Ovary (tissue), 9 donors: Measurements from ENCODE around the gene KCNAB3. TPM values are rescaled to one million over a fixed set of nuclear protein-coding genes. Genes with fewer than 3 reads are reported as not detected.

Experiments used
- DNase-seq, 5 donors: peaks; one replicate each; pipeline ENCODE4 v3.0.0-alpha.2; 2019 to 2020
- H3K27ac ChIP-seq, 2 donors: fragments of 200-600 bp; one replicate each; pipeline versions ENCODE4 v1.5.1 to v1.8.0; 2019 to 2022
- H3K27me3 ChIP-seq: fragments of 200-600 bp; one replicate; pipeline ENCODE4 v1.8.0; 2022
- H3K36me3 ChIP-seq: fragments of 200-600 bp; sonication (generic); one replicate; pipeline ENCODE4 v1.5.1; 2019
- H3K4me1 ChIP-seq: one replicate; pipeline ENCODE4 v1.8.1; 2013; ENCODE audit warnings: mild to moderate bottlenecking, moderate library complexity; ENCODE audit not compliant: insufficient read depth
- H3K4me3 ChIP-seq: fragments of 200-600 bp; sonication (generic); one replicate; pipeline ENCODE4 v1.5.1; 2017
- H3K9me3 ChIP-seq, 2 donors: fragments of 200-600 bp in 1 of 2; sonication (generic) in 1 of 2; one replicate each; pipeline versions ENCODE4 v1.5.1 to v1.8.1; 2013 to 2019; ENCODE audit warnings: mild to moderate bottlenecking in 1 of 2, moderate library complexity in 1 of 2
- CTCF ChIP-seq, 3 donors: fragments of 450-650 bp in 2 of 3; fragments of 200-600 bp in 1 of 3; IDR thresholded peaks; one replicate each; pipeline versions ENCODE4 v1.5.1 to v1.8.0; 2016 to 2022; ENCODE audit warnings: antibody characterized with exemption in 3 of 3, mild to moderate bottlenecking in 1 of 3
- EP300 ChIP-seq: sonication (generic); formaldehyde crosslinking; IDR thresholded peaks from one replicate; pipeline ENCODE4 v1.6.1; 2017; ENCODE audit warnings: antibody characterized with exemption
- POLR2A ChIP-seq: fragments of 450-650 bp; IDR thresholded peaks from one replicate; pipeline ENCODE4 v1.6.1; 2017; ENCODE audit warnings: antibody characterized with exemption, mild to moderate bottlenecking, moderate library complexity
- WGBS, 3 donors: extraction: QIAGEN DNeasy Blood & Tissue Kit in 1 of 3; methylation state at CpG; one replicate each; pipeline versions ENCODE4 v1.1.5 to v1.1.7; 2013 to 2017; 5-methylcytosine and 5-hydroxymethylcytosine counted together
- intact Hi-C, 4 donors: fragments of 100-400 bp; cut with DNase I; formaldehyde crosslinking; loops; one replicate each; pipeline versions ENCODE4 v1.11.0 to v1.15.1; 2022 to 2023
- polyA plus RNA-seq, 2 donors: library from polyadenylated mRNA; stranded (reverse); fragments of 200-250 nt in 1 of 2; fragments of 350-450 nt in 1 of 2; fragmentation: Illumina TruSeq in 1 of 2; extraction: RNeasy Lipid Tissue Mini Kit (QIAGEN cat#74804) in 1 of 2; gene quantifications; one replicate each; pipeline ENCODE4 v1.2.3, GENCODE V29; 2013 to 2014
- total RNA-seq, 7 donors: library from RNA; depleted of rRNA in 2 of 7; stranded (reverse); fragments of >200 nt in 2 of 7; fragmentation: NEBNext Ultra II Directional in 3 of 7; extraction: Animal tissue kit (Norgen Biotek cat#: 25700) in 3 of 7; gene quantifications; one replicate each; pipeline versions ENCODE4 v1.1.0 to v1.2.4, GENCODE V29; 2016 to 2023
- donor health status: DM: no; HTN: no; CAD: no; lungs with moderate emphysema.
- donor health status: DM: no; HTN: no; CAD: no.
- donor health status: Bipolar disorder and iron deficiency.
- donor health status: DM: yes; HTN: yes; CAD: no.
- donor health status: DM: no; HTN: no; CAD: no.
- donor health status: DM: yes; HTN: yes; CAD: no.

KCNAB3 gene
- total and polyA plus RNA-seq, 9 donors = 0.48 to 5.9 (median 2.2) TPM

- no peak for TF ChIP-seq POLR2A
- no peak for TF ChIP-seq EP300
- TF ChIP-seq CTCF (IDR thresholded peaks at IDR 0.05) = no peak
- 95 to 97% (median 95%) methylated on average over 4 of the region's 4 CpGs for WGBS, 3 donors
Measured at GRCh38 chr17:7940034-7940433, 10.4 kb upstream of the KCNAB3 start.

GRCh38 chr17:7935859-7936258, 6.2 kb upstream of the KCNAB3 start:
- H3K36me3 ChIP-seq = no peaks in the 10 kb centered on the region
- no peak for DNase-seq
- intact Hi-C loops = no loop called here
- H3K27me3 ChIP-seq = no peaks in the 10 kb centered on the region
- H3K4me1 ChIP-seq = peaks cover 4% of the 10 kb centered on the region
- H3K27ac ChIP-seq = no peak overlapping the region
- no peak overlapping the region for H3K4me3 ChIP-seq
- H3K9me3 ChIP-seq = no peaks in the 10 kb centered on the region
- no peak for TF ChIP-seq EP300
- no peak for TF ChIP-seq CTCF (IDR thresholded peaks at IDR 0.05)
- TF ChIP-seq POLR2A = no peak

More at GRCh38 chr17:7940034-7940433, 10.4 kb upstream of the KCNAB3 start:
- no peaks in the 10 kb centered on the region for H3K9me3 ChIP-seq
- intact Hi-C loops = no loop called here
- no peak for DNase-seq
- no peaks in the 10 kb centered on the region for H3K36me3 ChIP-seq
- H3K4me3 ChIP-seq = no peak overlapping the region
- H3K4me1 ChIP-seq = no peaks in the 10 kb centered on the region
- H3K27ac ChIP-seq = no peak overlapping the region
- no peaks in the 10 kb centered on the region for H3K27me3 ChIP-seq

GRCh38 chr17:7932949-7933348, 3.3 kb upstream of the KCNAB3 start:
- H3K27ac ChIP-seq = peak overlapping the region in 1 of 2 donors; percentile 1
- DNase-seq = peak in 3 of 5 donors; percentile 37 to 55 (median 51)
- intact Hi-C loops = loop anchor here in 1 of 4 donors (5.0 kb wide), 1 partner anchor 364 kb away; the partner anchor contains the start of gene SLC25A35
- H3K9me3 ChIP-seq = no peaks in the 10 kb centered on the region
- H3K36me3 ChIP-seq = no peaks in the 10 kb centered on the region
- 5 to 14% (median 10%) methylated on average over 16 of the region's 16 CpGs for WGBS, 3 donors
- H3K4me3 ChIP-seq = peak overlapping the region; percentile 84
- no peaks in the 10 kb centered on the region for H3K27me3 ChIP-seq
- no peak for TF ChIP-seq CTCF (IDR thresholded peaks at IDR 0.05)
- H3K4me1 ChIP-seq = peaks cover 4% of the 10 kb centered on the region

- DNase-seq = peak in 4 of 5 donors; percentile 36 to 54 (median 47)
- H3K36me3 ChIP-seq = no peaks in the 10 kb centered on the region
- peaks cover 4% of the 10 kb centered on the region for H3K4me1 ChIP-seq
- peak overlapping the region; percentile 1 to 36 for H3K27ac ChIP-seq
- WGBS, 3 donors = 1% methylated on average over 17 of the region's 17 CpGs
- intact Hi-C loops = loop anchor here in 1 of 4 donors (5.0 kb wide), 1 partner anchor 365 kb away; the partner anchor contains the start of gene SLC25A35
- TF ChIP-seq CTCF (IDR thresholded peaks at IDR 0.05) = no peak
- no peak for TF ChIP-seq POLR2A
- no peak for TF ChIP-seq EP300
- no peaks in the 10 kb centered on the region for H3K27me3 ChIP-seq
- H3K9me3 ChIP-seq = no peaks in the 10 kb centered on the region
- H3K4me3 ChIP-seq = peak overlapping the region; percentile 84
Measured at GRCh38 chr17:7932483-7932891, 2.8 kb upstream of the KCNAB3 start.
